Measurements from ENCODE around the gene HECW1. TPM values are rescaled to one million over a fixed set of nuclear protein-coding genes. Genes with fewer than 3 reads are reported as not detected.

HECW1 gene
- total and polyA plus RNA-seq, 2 of the 13 experiments (the other 11 are each of a cell fraction or from before 2014, with no cell fraction given) = not detected

DNA sequence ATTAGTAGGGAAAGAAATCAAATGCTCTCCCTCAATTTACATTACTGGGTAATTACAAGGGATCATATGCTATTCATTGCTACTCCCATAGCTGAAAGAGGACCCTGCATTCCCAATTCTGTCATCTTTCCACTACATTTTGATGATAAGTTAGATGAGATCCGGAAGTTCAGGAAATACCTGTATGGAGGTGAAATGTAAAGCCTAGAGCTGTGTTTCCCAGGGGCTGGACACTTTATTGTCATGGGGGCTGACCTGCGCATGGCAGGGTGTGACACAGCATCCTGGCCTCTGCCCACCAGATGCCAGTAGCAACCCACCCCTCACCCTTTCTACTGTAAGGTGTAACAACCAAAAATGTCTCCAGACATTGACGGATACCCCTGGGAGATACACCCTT lies 56.6 kb downstream of the HECW1 start:
- no TSS peak for BruUV-seq (replicated peaks)
- ChIA-PET CTCF (ENCODE audit: low intra/inter-chr PET ratio, low total read pairs) (no interaction called here), POLR2A (no interaction called here)
- WGBS (ENCODE audit: low lambda C conversion rate) = 8% methylated on average over 3 of the region's 3 CpGs
- no peaks in the 10 kb centered on the region for H3K79me2 ChIP-seq (ENCODE audit: insufficient read depth, low read length)
- no peak overlapping the region for H2AFZ ChIP-seq (ENCODE audit: low read length)
- no peak for TF ChIP-seq MEIS1 (CRISPR knock-in tag; IDR thresholded peaks at IDR 0.05; ENCODE audit: borderline replicate concordance)
- no peak for TF ChIP-seq MXD4 (CRISPR knock-in tag; IDR thresholded peaks at IDR 0.05)
- no peak for TF ChIP-seq ZMYM3 (CRISPR knock-in tag; IDR thresholded peaks at IDR 0.05)
- TF ChIP-seq, protein P1, sequence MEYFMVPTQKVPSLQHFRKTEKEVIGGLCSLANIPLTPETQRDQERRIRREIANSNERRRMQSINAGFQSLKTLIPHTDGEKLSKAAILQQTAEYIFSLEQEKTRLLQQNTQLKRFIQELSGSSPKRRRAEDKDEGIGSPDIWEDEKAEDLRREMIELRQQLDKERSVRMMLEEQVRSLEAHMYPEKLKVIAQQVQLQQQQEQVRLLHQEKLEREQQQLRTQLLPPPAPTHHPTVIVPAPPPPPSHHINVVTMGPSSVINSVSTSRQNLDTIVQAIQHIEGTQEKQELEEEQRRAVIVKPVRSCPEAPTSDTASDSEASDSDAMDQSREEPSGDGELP (IDR thresholded peaks at IDR 0.05; ENCODE audit: borderline replicate concordance, low read depth) = no peak
- TF ChIP-seq, protein P2, sequence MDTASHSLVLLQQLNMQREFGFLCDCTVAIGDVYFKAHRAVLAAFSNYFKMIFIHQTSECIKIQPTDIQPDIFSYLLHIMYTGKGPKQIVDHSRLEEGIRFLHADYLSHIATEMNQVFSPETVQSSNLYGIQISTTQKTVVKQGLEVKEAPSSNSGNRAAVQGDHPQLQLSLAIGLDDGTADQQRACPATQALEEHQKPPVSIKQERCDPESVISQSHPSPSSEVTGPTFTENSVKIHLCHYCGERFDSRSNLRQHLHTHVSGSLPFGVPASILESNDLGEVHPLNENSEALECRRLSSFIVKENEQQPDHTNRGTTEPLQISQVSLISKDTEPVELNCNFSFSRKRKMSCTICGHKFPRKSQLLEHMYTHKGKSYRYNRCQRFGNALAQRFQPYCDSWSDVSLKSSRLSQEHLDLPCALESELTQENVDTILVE (CRISPR knock-in tag; IDR thresholded peaks at IDR 0.05) = no peak
- no peaks in the 10 kb centered on the region for H3K4me1 ChIP-seq (ENCODE audit: insufficient read depth, low read length)
- ATAC-seq (no peak), FAIRE-seq (no peak), DNase-seq (ENCODE audit: low spot score) (no peak)
- H3K4me3 ChIP-seq (replicated peaks in 1 of 3; ENCODE audit: insufficient read depth in 1 of 3, low read depth in 2 of 3, low read length in 3 of 3) = no peak overlapping the region
- H3K4me2 ChIP-seq (ENCODE audit: low read depth, low read length) = no peak overlapping the region
- H3K27me3 ChIP-seq (ENCODE audit: control insufficient read depth in 1 of 2, insufficient read depth in 2 of 2, low read length in 2 of 2) = no peaks in the 10 kb centered on the region
- no peaks in the 10 kb centered on the region for H4K20me1 ChIP-seq (ENCODE audit: insufficient read depth, low read length)
- in situ Hi-C loops (cut with HindIII; ENCODE audit: extremely low pct_ligation_motif_present, low pct_unique_long_range_greater_than_20kb) (no loop called here), intact Hi-C loops (cut with micrococcal nuclease; ENCODE audit: unreplicated experiment) (no loop called here)
- no peak overlapping the region for H3K27ac ChIP-seq (ENCODE audit: extremely low read length, insufficient read depth, low read length)
- no peak overlapping the region for H3K9ac ChIP-seq (ENCODE audit: insufficient read depth, low read depth, low read length)
- no peaks in the 10 kb centered on the region for H3K36me3 ChIP-seq (replicated peaks in 1 of 2; ENCODE audit: control insufficient read depth in 1 of 2, insufficient read depth in 2 of 2, low read length in 2 of 2)
- no peaks in the 10 kb centered on the region for H3K9me3 ChIP-seq (ENCODE audit: low read length)

DNA sequence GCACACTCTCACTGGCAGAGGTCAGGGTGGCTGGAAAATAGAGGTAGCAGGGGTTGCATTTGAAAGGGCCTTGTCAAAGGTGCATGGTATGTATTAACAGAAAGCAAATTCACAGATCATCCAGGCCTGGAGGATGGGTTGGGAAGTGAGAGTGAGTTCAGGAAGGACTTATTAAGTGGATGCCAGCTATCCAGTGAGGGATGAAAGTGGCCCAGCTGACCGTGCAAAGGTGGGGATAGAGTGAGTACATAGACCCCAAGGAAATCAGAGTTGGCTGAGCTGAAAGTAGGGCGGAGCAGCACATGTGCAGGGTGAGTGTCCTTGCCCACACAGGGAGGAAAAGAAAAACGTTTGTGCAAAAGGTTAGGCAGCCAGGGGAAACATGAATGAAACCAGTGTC lies 58.1 kb downstream of the HECW1 start:
- no peaks in the 10 kb centered on the region for H4K20me1 ChIP-seq (ENCODE audit: insufficient read depth, low read length)
- BruUV-seq (replicated peaks) = no TSS peak
- H2AFZ ChIP-seq (ENCODE audit: low read length) = no peak overlapping the region
- ATAC-seq (no peak), DNase-seq (ENCODE audit: low spot score) (no peak), FAIRE-seq (no peak)
- intact Hi-C loops (cut with micrococcal nuclease; ENCODE audit: unreplicated experiment) = no loop called here
- no peaks in the 10 kb centered on the region for H3K4me1 ChIP-seq (ENCODE audit: insufficient read depth, low read length)
- in situ Hi-C loops (cut with HindIII; ENCODE audit: extremely low pct_ligation_motif_present, low pct_unique_long_range_greater_than_20kb) = no loop called here
- POLR2A ChIA-PET = no interaction called here
- WGBS (ENCODE audit: low lambda C conversion rate) = 2% methylated on average over 3 of the region's 3 CpGs
- no peak for TF ChIP-seq EZH2 (conservative IDR thresholded peaks at IDR 0.05; ENCODE audit: low read depth, low read length)
- H3K9me3 ChIP-seq (ENCODE audit: low read length) = no peaks in the 10 kb centered on the region
- no peak overlapping the region for H3K27ac ChIP-seq (ENCODE audit: extremely low read length, insufficient read depth, low read length)
- H3K4me3 ChIP-seq (replicated peaks in 1 of 3; ENCODE audit: insufficient read depth in 1 of 3, low read depth in 2 of 3, low read length in 3 of 3) = no peak overlapping the region
- H3K4me2 ChIP-seq (ENCODE audit: low read depth, low read length) = no peak overlapping the region
- CTCF ChIA-PET (ENCODE audit: low intra/inter-chr PET ratio, low total read pairs) = no interaction called here
- H3K27me3 ChIP-seq (ENCODE audit: control insufficient read depth in 1 of 2, insufficient read depth in 2 of 2, low read length in 2 of 2) = no peaks in the 10 kb centered on the region
- H3K36me3 ChIP-seq (replicated peaks in 1 of 2; ENCODE audit: control insufficient read depth in 1 of 2, insufficient read depth in 2 of 2, low read length in 2 of 2) = no peaks in the 10 kb centered on the region
- H3K9ac ChIP-seq (ENCODE audit: insufficient read depth, low read depth, low read length) = no peak overlapping the region
- H3K79me2 ChIP-seq (ENCODE audit: insufficient read depth, low read length) = no peaks in the 10 kb centered on the region

All from HepG2 (cell line).